Measurements from ENCODE around the gene PLCB2.

DNA sequence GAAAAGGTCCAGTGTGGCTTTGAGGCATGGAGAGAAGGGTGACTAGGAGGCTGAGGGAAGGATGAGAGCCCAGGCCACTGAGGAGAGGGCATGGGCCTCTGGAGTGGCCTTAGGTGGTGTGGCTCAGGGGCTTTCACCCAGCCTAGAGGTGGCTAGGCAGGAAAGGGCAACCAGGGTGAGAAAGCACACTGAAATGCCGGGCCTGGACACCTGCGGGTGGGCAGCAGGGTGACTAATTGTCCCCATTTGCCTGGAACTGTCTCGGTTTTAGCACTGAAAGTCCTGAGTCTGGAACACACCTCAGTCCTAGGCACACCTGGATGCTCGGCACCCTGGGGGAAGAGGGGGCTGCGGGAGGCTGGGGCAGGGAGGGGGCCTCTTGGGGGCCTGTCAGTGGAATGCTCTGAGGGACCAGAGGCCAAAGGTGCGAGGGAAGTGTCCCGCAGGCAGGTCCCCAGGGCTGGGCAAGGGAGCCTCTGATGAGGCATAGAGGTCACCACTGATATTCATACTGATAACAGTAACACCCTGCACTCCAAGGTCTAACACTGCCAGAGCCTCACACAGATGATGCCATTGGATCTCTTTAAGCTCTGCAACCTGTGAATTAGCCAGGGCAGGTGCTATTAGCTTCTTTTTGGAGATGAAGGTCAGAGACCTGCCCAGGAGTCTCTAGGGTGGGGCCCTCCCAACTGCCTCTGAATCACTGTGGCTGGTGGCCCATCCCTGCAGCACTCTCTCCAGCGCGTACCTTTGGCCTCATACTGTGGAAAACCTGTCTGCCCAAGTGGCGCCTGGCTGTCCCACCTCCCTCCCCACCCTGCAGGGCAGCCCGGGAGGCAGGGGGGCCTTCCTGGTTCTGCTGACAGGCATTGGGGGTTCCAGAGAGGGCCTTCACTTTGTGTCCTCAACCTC, 40.1 kb upstream of the PLCB2 start:
- TF ChIP-seq, protein P1, sequence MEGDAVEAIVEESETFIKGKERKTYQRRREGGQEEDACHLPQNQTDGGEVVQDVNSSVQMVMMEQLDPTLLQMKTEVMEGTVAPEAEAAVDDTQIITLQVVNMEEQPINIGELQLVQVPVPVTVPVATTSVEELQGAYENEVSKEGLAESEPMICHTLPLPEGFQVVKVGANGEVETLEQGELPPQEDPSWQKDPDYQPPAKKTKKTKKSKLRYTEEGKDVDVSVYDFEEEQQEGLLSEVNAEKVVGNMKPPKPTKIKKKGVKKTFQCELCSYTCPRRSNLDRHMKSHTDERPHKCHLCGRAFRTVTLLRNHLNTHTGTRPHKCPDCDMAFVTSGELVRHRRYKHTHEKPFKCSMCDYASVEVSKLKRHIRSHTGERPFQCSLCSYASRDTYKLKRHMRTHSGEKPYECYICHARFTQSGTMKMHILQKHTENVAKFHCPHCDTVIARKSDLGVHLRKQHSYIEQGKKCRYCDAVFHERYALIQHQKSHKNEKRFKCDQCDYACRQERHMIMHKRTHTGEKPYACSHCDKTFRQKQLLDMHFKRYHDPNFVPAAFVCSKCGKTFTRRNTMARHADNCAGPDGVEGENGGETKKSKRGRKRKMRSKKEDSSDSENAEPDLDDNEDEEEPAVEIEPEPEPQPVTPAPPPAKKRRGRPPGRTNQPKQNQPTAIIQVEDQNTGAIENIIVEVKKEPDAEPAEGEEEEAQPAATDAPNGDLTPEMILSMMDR (IDR thresholded peaks at IDR 0.05): no peak
- no peak for TF ChIP-seq ZFX (IDR thresholded peaks at IDR 0.05; ENCODE audit: borderline replicate concordance)
